ENCODE results near the gene CD33.
"Not testable (repeated sequence)": the region's sequence is repeated elsewhere in the genome, so short reads cannot be mapped to it uniquely, and the experiment has no call there.

Gene CD33

DNA sequence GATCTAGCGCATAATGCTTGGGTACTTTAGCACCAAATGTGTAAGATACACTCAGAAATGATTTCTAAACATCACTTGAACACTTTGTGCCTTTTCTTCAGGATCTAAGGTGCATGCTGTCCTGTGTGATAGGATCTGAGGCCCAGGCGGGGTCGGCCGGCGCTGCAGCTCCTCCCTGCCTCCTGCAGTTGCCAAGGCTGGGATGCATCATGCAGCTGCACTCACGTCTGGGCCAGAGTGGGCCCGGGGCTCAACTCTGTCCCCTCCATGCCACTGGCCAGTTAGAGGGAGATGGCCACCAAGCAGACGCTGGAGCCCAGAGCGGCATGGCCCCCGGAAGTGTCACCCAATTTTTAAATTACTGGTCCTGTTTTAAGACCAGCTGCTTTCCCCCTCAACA lies 29.3 kb upstream of the CD33 start:
- H3K36me3 Mint-ChIP-seq (ENCODE audit: low read depth): no peaks in the 10 kb centered on the region
- peaks cover 7% of the 10 kb centered on the region for H3K27me3 Mint-ChIP-seq (ENCODE audit: low read depth)
- no peaks in the 10 kb centered on the region for H3K9me3 Mint-ChIP-seq
- H3K27ac Mint-ChIP-seq: no peak overlapping the region
- peaks cover 10% of the 10 kb centered on the region for H3K4me1 Mint-ChIP-seq (ENCODE audit: low read depth)
- H3K4me3 Mint-ChIP-seq: no peak overlapping the region
- DNase-seq (ENCODE audit: low spot score): no peak

DNA sequence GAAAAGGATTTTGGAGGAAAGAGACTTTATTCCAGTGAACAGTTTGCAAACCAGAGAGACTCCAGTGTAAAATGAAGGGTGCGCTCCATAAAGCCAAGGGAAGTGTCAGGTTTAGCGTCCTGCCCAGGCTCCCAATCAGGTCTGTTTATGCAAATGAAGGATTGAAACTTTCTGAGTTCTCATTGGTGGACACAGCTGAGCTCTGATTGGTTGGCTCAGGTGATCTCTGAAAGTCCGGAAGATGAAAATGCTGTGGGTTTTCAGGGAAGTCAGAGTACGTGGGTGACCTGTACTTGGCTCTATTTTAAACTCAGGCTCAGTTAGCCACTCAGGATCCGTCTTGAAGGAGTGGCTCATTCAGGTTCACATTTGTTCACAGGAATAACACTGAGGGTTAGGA lies 28.7 kb upstream of the CD33 start:
- H3K36me3 Mint-ChIP-seq (ENCODE audit: low read depth): no peaks in the 10 kb centered on the region
- peaks cover 7% of the 10 kb centered on the region for H3K27me3 Mint-ChIP-seq (ENCODE audit: low read depth)
- H3K9me3 Mint-ChIP-seq: no peaks in the 10 kb centered on the region
- peaks cover 10% of the 10 kb centered on the region for H3K4me1 Mint-ChIP-seq (ENCODE audit: low read depth)
- no peak for DNase-seq (ENCODE audit: low spot score)
- no peak overlapping the region for H3K4me3 Mint-ChIP-seq
- no peak overlapping the region for H3K27ac Mint-ChIP-seq

DNA sequence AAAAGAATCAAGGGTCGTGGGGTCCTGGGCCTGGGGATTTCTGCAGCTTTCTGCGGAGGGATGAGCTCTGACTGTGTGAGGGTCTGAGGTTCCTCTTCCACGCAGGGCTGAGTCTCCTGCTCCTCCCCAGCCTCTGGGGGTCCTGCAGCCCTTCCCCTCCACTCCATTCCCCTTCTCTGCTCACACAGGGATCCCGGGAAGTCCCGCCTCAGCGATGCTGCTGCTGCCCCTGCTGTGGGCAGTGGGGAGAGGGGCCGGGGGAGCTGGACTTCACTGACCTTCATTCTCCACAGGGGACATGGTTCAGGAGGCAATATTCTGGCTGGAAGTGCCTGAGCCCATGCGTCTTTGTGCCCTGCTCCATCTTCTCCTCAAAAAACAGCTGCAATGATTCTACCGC lies 26.2 kb upstream of the CD33 start:
- peaks cover 22% of the 10 kb centered on the region for H3K27me3 Mint-ChIP-seq (ENCODE audit: low read depth)
- DNase-seq (ENCODE audit: low spot score): no peak
- H3K27ac Mint-ChIP-seq: no peak overlapping the region
- no peaks in the 10 kb centered on the region for H3K9me3 Mint-ChIP-seq
- H3K36me3 Mint-ChIP-seq (ENCODE audit: low read depth): no peaks in the 10 kb centered on the region
- no peak overlapping the region for H3K4me3 Mint-ChIP-seq
- peaks cover 10% of the 10 kb centered on the region for H3K4me1 Mint-ChIP-seq (ENCODE audit: low read depth)

DNA sequence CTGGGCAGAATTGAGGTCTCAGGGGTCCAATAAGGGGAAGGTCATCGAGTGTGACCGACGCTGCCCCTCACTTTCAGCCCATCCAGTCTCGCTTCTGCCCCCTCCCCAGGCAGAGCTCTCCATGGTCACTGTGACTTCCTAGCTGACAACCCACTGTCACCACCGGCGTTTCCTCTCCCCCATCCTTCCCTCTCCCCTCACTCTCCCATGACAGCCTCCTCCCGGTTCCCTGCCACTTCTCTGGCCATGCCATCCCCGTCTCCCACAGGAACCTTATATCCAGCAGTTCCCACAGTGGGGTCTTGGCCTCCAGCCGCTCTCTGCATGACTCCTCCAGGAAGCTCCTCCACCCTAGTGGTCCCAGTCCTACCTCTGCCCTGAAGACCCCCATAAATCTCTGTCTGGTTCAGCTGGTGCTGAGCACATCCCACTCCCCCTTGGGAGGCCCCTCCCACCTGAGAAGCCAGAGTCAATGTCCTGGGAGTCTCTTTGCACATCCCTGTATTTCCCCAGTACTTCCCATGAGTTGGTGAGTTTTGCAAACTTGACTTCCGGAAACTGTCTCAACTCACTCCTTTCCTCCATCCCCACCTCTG lies 24.7 kb upstream of the CD33 start:
- H3K4me3 Mint-ChIP-seq: no peak overlapping the region
- no peaks in the 10 kb centered on the region for H3K9me3 Mint-ChIP-seq
- no peaks in the 10 kb centered on the region for H3K36me3 Mint-ChIP-seq (ENCODE audit: low read depth)
- peaks cover 5% of the 10 kb centered on the region for H3K4me1 Mint-ChIP-seq (ENCODE audit: low read depth)
- H3K27ac Mint-ChIP-seq: no peak overlapping the region
- DNase-seq (ENCODE audit: low spot score): no peak
- peaks cover 31% of the 10 kb centered on the region for H3K27me3 Mint-ChIP-seq (ENCODE audit: low read depth)

DNA sequence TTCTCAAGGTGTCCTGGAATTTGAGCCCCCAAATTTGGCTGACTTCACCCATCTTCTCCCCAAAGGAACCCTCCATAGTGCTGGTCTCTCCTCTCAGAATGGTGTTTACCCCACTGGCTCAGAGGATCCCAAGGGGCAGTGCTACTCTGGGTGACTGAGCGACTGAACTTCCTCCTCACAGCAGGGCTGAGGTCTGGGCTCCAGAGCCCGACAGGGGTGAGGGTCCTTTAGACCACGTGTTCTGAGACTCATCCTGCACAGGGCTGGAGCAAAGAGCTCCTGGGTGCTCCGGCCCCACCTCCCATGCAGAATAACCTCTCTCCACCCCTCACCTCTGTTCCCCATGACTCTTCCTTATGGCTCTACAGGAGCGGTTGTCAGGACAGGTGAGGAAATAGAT lies 23.2 kb upstream of the CD33 start:
- H3K4me3 Mint-ChIP-seq: no peak overlapping the region
- H3K9me3 Mint-ChIP-seq: no peaks in the 10 kb centered on the region
- no peak overlapping the region for H3K27ac Mint-ChIP-seq
- H3K36me3 Mint-ChIP-seq (ENCODE audit: low read depth): no peaks in the 10 kb centered on the region
- H3K27me3 Mint-ChIP-seq (ENCODE audit: low read depth): peaks cover 41% of the 10 kb centered on the region
- DNase-seq (ENCODE audit: low spot score): no peak
- peaks cover 11% of the 10 kb centered on the region for H3K4me1 Mint-ChIP-seq (ENCODE audit: low read depth)

DNA sequence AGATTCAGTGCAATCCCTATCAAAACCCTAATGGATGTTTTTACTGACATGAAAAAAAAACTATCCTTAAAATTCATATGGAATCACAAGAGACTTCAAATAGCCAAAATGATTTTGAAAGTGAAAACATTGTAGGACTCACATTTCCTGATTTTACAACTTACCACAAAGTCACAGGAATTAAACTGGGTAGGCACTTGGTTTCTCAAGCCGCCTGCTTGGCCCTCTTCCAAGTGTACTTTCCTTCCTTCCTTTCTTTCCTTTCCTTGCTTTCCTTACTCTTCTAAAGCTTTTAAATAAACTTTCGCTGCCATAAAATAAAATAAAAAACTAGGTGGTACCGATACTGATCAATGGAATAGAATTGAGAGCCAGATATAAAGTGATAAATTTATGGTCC lies 21.0 kb upstream of the CD33 start:
- no peaks in the 10 kb centered on the region for H3K9me3 Mint-ChIP-seq
- peaks cover 46% of the 10 kb centered on the region for H3K27me3 Mint-ChIP-seq (ENCODE audit: low read depth)
- H3K27ac Mint-ChIP-seq: no peak overlapping the region
- DNase-seq (ENCODE audit: low spot score): no peak
- no peak overlapping the region for H3K4me3 Mint-ChIP-seq
- H3K4me1 Mint-ChIP-seq (ENCODE audit: low read depth): peaks cover 21% of the 10 kb centered on the region
- no peaks in the 10 kb centered on the region for H3K36me3 Mint-ChIP-seq (ENCODE audit: low read depth)

DNA sequence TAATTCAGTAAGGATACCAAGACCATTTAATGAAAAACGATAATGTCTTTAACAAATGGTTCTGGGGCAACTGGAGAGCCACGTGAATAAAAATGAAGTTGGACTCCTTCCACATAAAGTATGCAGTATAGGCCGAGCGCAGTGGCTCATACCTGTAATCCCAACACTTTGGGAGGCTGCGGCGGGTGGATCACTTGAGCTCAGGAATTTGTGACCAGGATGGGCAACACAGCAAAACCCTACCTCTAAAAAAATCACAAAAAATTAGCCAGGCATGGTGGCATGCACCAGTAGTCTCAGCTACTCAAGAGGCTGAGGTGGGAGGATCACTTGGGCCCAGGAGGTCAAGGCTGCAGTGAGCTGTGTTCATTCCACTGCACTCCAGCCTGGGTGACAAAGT lies 20.6 kb upstream of the CD33 start:
- H3K36me3 Mint-ChIP-seq (ENCODE audit: low read depth): no peaks in the 10 kb centered on the region
- H3K4me3 Mint-ChIP-seq: no peak overlapping the region
- peaks cover 21% of the 10 kb centered on the region for H3K4me1 Mint-ChIP-seq (ENCODE audit: low read depth)
- no peak overlapping the region for H3K27ac Mint-ChIP-seq
- H3K9me3 Mint-ChIP-seq: no peaks in the 10 kb centered on the region
- DNase-seq (ENCODE audit: low spot score): no peak
- peaks cover 50% of the 10 kb centered on the region for H3K27me3 Mint-ChIP-seq (ENCODE audit: low read depth)

DNA sequence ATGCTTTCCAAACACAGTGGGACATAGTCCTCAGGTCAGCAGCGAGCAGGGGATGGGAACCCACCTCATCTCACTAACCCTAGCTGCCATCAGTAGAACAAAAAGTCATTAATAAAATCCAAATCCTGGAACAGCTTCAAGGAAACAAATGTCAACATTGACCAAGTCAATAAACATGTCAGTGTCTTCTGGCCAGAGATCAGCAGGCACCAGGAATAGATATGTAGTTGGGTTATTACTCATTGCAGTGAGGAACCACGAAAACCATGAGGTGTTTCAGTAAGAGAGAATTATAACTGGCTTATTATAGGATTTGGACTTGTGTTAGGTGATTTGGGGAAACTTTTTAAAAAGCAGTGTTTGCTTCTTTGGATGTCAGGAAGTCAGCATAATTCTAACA lies 17.1 kb upstream of the CD33 start:
- H3K9me3 Mint-ChIP-seq: no peaks in the 10 kb centered on the region
- no peak for DNase-seq (ENCODE audit: low spot score)
- H3K27me3 Mint-ChIP-seq (ENCODE audit: low read depth): peaks cover 49% of the 10 kb centered on the region
- no peak overlapping the region for H3K27ac Mint-ChIP-seq
- peaks cover 31% of the 10 kb centered on the region for H3K4me1 Mint-ChIP-seq (ENCODE audit: low read depth)
- no peak overlapping the region for H3K4me3 Mint-ChIP-seq
- no peaks in the 10 kb centered on the region for H3K36me3 Mint-ChIP-seq (ENCODE audit: low read depth)

DNA sequence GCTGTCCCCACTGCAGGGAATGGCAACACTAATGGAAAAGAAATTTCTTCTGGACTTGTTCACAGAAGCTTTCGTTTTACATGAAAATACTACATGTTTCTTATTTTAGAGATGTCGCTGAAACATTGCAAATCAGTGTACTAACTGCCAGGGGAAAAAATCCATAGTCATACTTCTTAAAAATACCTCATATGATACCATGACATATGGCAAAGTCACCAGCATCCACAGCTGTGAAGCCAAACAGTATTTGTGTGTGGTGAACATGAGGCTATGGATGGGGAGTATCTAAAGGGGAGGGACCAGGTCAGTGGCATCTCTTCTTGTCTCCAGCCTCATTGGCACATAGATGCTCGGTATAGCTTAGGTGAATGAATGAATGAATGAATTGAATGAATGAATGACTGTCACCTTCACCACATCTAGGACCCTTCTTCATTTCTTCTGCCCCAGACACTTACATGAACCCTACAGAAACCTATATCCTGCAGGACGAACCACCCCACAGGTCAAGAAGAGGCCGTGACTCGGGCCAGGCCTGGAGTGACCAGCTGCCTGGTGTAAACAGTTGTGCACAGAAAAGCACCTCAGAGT lies 14.6 kb upstream of the CD33 start:
- H3K9me3 Mint-ChIP-seq: no peaks in the 10 kb centered on the region
- no peak for DNase-seq (ENCODE audit: low spot score)
- H3K4me1 Mint-ChIP-seq (ENCODE audit: low read depth): peaks cover 29% of the 10 kb centered on the region
- peaks cover 32% of the 10 kb centered on the region for H3K27me3 Mint-ChIP-seq (ENCODE audit: low read depth)
- H3K4me3 Mint-ChIP-seq: no peak overlapping the region
- no peaks in the 10 kb centered on the region for H3K36me3 Mint-ChIP-seq (ENCODE audit: low read depth)
- no peak overlapping the region for H3K27ac Mint-ChIP-seq

DNA sequence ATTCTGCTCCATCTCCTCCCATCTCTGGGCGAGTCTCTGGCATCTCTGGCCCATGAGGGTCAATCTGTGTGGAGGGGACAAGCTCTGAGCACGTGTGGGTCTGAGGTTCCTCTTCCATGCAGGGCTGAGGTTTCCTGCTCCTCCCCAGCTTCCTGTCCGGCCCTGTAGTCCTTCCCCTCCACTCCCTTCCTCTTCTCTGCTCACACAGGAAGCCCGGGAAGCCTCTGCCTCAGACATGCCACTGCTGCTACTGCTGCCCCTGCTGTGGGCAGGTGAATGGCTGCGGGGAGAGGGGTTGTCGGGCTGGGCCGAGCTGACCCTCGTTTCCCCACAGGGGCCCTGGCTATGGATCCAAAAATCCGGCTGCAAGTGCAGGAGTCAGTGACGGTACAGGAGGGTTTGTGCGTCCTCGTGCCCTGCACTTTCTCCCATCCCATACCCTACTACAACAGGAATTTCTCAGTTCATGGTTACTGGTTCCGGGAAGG lies 14.0 kb upstream of the CD33 start:
- DNase-seq (ENCODE audit: low spot score); H3K36me3 Mint-ChIP-seq (ENCODE audit: low read depth); H3K27ac Mint-ChIP-seq; H3K9me3 Mint-ChIP-seq: not testable (repeated sequence)
- H3K4me1 Mint-ChIP-seq (ENCODE audit: low read depth): peaks cover 24% of the 10 kb centered on the region
- H3K4me3 Mint-ChIP-seq: peak overlapping the region; percentile 7
- H3K27me3 Mint-ChIP-seq (ENCODE audit: low read depth): peaks cover 27% of the 10 kb centered on the region

DNA sequence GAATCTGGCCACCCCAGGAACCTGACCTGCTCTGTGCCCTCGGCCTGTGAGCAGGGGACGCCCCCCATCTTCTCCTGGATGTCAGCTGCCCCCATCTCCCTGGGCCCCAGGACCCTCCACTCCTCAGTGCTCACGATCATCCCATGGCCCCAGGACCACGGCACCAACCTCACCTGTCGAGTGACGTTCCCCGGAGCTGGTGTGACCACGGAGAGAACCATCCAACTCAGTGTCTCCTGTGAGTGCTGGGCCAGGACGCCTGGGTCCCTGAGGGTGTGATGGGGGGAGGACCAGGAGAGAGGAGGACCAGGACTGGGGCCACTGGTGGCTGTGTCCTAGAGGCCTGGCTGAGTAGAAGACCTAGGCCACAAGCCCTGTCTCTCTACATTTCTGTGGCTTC lies 13.0 kb upstream of the CD33 start:
- Mint-ChIP-seq H3K27me3 (ENCODE audit: low read depth) (peaks cover 28% of the 10 kb centered on the region), H3K4me3 (no peak overlapping the region), H3K9me3 (no peaks in the 10 kb centered on the region), H3K4me1 (ENCODE audit: low read depth) (peaks cover 20% of the 10 kb centered on the region), H3K36me3 (ENCODE audit: low read depth) (no peaks in the 10 kb centered on the region), H3K27ac (no peak overlapping the region)
- DNase-seq (ENCODE audit: low spot score): no peak

DNA sequence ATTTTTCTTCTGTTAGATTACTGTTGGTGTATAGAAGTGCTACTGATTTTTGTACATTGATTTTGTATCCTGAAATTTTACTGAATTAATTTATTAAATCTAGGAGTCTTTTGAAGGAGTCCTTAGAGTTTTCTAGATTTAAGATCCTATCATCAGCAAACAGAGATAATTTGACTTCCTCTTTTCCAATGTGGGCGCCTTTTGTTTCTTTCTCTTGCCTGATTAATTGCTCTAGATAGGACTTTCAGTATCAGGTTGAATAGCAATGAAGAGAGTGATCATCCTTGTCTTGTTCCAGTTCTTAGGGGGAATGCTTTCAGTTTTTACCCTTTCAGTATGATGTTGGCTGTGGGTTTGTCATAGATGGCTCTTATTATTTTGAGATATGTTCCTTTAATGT lies 5.6 kb upstream of the CD33 start:
- no peaks in the 10 kb centered on the region for H3K9me3 Mint-ChIP-seq
- no peaks in the 10 kb centered on the region for H3K36me3 Mint-ChIP-seq (ENCODE audit: low read depth)
- H3K4me3 Mint-ChIP-seq: no peak overlapping the region
- no peak overlapping the region for H3K27ac Mint-ChIP-seq
- H3K27me3 Mint-ChIP-seq (ENCODE audit: low read depth): peaks cover 36% of the 10 kb centered on the region
- no peak for DNase-seq (ENCODE audit: low spot score)
- peaks cover 21% of the 10 kb centered on the region for H3K4me1 Mint-ChIP-seq (ENCODE audit: low read depth)

DNA sequence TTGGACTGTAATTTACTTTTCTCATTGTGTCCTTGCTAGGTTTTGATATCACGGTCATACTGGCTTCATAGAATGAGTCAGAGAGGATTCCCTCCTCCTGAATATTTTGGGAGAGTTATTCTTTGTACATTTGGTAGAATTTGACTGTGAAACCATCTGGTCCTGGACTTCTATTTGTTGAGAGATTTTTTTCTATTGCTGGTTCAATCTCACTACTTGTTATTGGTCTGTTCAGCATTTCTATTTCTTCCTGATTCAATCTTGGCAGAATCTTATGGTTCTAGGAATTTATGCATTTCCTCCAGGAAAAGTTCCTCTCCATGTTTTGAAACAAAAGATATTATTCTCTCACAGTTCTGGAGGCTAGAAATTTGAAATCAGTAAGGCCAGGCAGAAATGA lies 4.9 kb upstream of the CD33 start:
- Mint-ChIP-seq H3K27ac (no peak overlapping the region), H3K27me3 (ENCODE audit: low read depth) (peaks cover 36% of the 10 kb centered on the region), H3K4me1 (ENCODE audit: low read depth) (peaks cover 25% of the 10 kb centered on the region)

DNA sequence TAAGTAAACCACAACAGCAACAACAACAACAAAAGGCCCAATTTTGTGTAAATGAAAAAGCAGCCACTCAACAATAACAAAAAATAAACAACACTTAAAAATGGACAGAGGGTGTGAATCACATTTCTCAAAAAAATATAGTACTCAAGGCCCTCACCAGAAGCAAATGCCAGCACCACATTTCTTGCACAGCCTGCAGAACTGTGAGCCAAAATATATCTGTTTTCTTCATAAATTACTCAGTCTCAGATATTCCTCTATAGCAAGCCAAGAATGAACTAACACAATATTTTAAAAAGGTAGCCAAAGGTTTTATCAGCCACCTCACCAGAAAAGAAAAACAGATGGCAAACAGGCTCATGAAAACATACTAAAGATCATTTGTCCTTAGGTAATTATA lies 3.9 kb upstream of the CD33 start:
- H3K27ac Mint-ChIP-seq: no peak overlapping the region
- DNase-seq (ENCODE audit: low spot score): no peak
- no peaks in the 10 kb centered on the region for H3K36me3 Mint-ChIP-seq (ENCODE audit: low read depth)
- H3K27me3 Mint-ChIP-seq (ENCODE audit: low read depth): peaks cover 38% of the 10 kb centered on the region
- H3K4me3 Mint-ChIP-seq: no peak overlapping the region
- peaks cover 34% of the 10 kb centered on the region for H3K4me1 Mint-ChIP-seq (ENCODE audit: low read depth)
- H3K9me3 Mint-ChIP-seq: no peaks in the 10 kb centered on the region

More for the DNA sequence above, 4.9 kb upstream of the CD33 start:
- no peaks in the 10 kb centered on the region for H3K9me3 Mint-ChIP-seq
- DNase-seq (ENCODE audit: low spot score): no peak
- H3K36me3 Mint-ChIP-seq (ENCODE audit: low read depth): no peaks in the 10 kb centered on the region
- no peak overlapping the region for H3K4me3 Mint-ChIP-seq

DNA sequence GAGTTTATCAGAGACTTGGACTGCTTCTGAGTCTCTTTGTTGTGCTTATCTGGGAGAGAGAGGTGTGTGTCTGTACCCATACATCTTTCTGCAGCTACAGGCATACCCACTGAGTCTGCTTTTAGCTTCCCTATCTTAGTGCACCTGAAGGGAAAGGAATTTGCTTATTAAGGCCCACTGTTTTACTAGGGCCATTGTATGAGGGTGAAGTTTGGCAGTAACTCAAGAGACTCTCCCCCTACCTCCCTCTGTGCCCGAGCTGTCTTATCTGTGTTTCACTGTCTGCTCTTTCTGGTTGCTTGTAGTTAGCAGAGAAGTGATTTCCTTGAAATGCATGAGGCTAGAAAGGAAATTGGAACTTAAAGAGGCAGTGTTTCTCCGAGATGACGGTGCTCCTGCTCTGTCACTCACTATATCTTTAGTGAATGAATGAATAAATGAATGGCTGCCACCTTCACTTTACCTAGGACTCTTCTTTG lies 678 bp upstream of the CD33 start:
- no peak for DNase-seq (ENCODE audit: low spot score)
- H3K27ac Mint-ChIP-seq: peak overlapping the region; percentile 74
- peaks cover 50% of the 10 kb centered on the region for H3K4me1 Mint-ChIP-seq (ENCODE audit: low read depth)
- no peaks in the 10 kb centered on the region for H3K9me3 Mint-ChIP-seq
- H3K36me3 Mint-ChIP-seq (ENCODE audit: low read depth): peaks cover 2% of the 10 kb centered on the region
- peaks cover 32% of the 10 kb centered on the region for H3K27me3 Mint-ChIP-seq (ENCODE audit: low read depth)
- peak overlapping the region; percentile 79 for H3K4me3 Mint-ChIP-seq

Measured in T-helper 2 cell treated with Interferon-gamma antibody and Interleukin-4, amounts not matched to agents 5 μg/mL and 100 μg/mL, for 36 hours (primary cell).